HCT116 (cell line): ENCODE measurements around the gene TPSD1.

ENCODE experiments used
- CBX3 ChIP-seq: IDR thresholded peaks from 2 replicates; pipeline ENCODE4 v1.6.1; 2012; ENCODE audit warnings: low read depth
- CEBPB ChIP-seq: IDR thresholded peaks from 2 replicates; pipeline ENCODE4 v1.6.1; 2012; ENCODE audit warnings: low read depth
- EZH2 ChIP-seq: fragments of 200-600 bp; sonication (generic); IDR thresholded peaks from 2 replicates; pipeline ENCODE4 v1.6.1; 2017; ENCODE audit warnings: antibody characterized with exemption, mixed run types
- EZH2phosphoT487 ChIP-seq: fragments of 200-600 bp; IDR thresholded peaks from 2 replicates; pipeline ENCODE4 v1.6.1; 2018; ENCODE audit warnings: antibody characterized with exemption, borderline replicate concordance
- FOSL1 ChIP-seq: IDR thresholded peaks from 2 replicates; pipeline ENCODE4 v1.6.1; 2012; ENCODE audit warnings: low read depth
- JUND ChIP-seq: IDR thresholded peaks from 2 replicates; pipeline ENCODE4 v1.6.1; 2012
- POLR2A ChIP-seq: IDR thresholded peaks from 2 replicates; pipeline ENCODE4 v1.7.0; 2011; ENCODE audit warnings: borderline replicate concordance; ENCODE audit not compliant: insufficient read depth, insufficient read length; ENCODE audit errors: extremely low read depth
- POLR2AphosphoS5 ChIP-seq: IDR thresholded peaks from 2 replicates; pipeline ENCODE4 v1.6.1; 2011; ENCODE audit warnings: mild to moderate bottlenecking, low read depth, low read length, moderate library complexity
- RAD21 ChIP-seq: IDR thresholded peaks from 2 replicates; pipeline ENCODE4 v1.6.1; 2012; ENCODE audit warnings: low read depth, mild to moderate bottlenecking
- ZNF274 ChIP-seq: fragments of 200-500 bp; sonication (Bioruptor generic); IDR thresholded peaks from 2 replicates; pipeline ENCODE4 v1.6.1; 2014; ENCODE audit warnings: mild to moderate bottlenecking, low read depth, low read length, inconsistent platforms
- TF ChIP-seq, protein P1 (sequence below), 3 experiments: fragments of 200-600 bp in 1 of 3; sonication (generic) in 1 of 3; IDR thresholded peaks in 2 of 3; conservative IDR thresholded peaks in 1 of 3; 2 replicates each; pipeline ENCODE4 v1.5.1; 2012 to 2017; ENCODE audit warnings: low read depth in 2 of 3, low read length in 2 of 3, antibody characterized with exemption in 1 of 3, borderline replicate concordance in 1 of 3, control low read depth in 1 of 3, mild to moderate bottlenecking in 1 of 3, mixed read lengths in 1 of 3, mixed run types in 1 of 3, moderate library complexity in 1 of 3; ENCODE audit not compliant: insufficient read depth in 1 of 3
- TF ChIP-seq, protein P2 (sequence below): IDR thresholded peaks from 2 replicates; pipeline ENCODE4 v1.6.1; 2011; ENCODE audit warnings: mild to moderate bottlenecking, low read length, moderate library complexity; ENCODE audit not compliant: insufficient replicate concordance; ENCODE audit errors: extremely low read depth
- TF ChIP-seq, protein P3 (sequence below): IDR thresholded peaks from 2 replicates; pipeline ENCODE4 v1.6.1; 2012; ENCODE audit warnings: low read depth
- TF ChIP-seq, protein P4 (sequence below): IDR thresholded peaks from 2 replicates; pipeline ENCODE4 v1.6.1; 2012

- TF ChIP-seq EZH2, result no peak
- TF ChIP-seq, protein P1, sequence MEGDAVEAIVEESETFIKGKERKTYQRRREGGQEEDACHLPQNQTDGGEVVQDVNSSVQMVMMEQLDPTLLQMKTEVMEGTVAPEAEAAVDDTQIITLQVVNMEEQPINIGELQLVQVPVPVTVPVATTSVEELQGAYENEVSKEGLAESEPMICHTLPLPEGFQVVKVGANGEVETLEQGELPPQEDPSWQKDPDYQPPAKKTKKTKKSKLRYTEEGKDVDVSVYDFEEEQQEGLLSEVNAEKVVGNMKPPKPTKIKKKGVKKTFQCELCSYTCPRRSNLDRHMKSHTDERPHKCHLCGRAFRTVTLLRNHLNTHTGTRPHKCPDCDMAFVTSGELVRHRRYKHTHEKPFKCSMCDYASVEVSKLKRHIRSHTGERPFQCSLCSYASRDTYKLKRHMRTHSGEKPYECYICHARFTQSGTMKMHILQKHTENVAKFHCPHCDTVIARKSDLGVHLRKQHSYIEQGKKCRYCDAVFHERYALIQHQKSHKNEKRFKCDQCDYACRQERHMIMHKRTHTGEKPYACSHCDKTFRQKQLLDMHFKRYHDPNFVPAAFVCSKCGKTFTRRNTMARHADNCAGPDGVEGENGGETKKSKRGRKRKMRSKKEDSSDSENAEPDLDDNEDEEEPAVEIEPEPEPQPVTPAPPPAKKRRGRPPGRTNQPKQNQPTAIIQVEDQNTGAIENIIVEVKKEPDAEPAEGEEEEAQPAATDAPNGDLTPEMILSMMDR (IDR thresholded peaks at IDR 0.05 in 2 of 3, conservative IDR thresholded peaks at IDR 0.05 in 1 of 3; ENCODE audit: borderline replicate concordance in 1 of 3, insufficient read depth in 1 of 3, low read depth in 2 of 3, low read length in 2 of 3), result no peak
- no peak for TF ChIP-seq POLR2A
- TF ChIP-seq POLR2AphosphoS5, result no peak
- no peak for TF ChIP-seq JUND
- TF ChIP-seq CEBPB, result no peak
- TF ChIP-seq RAD21, result no peak
- TF ChIP-seq EZH2phosphoT487, result no peak
- TF ChIP-seq, protein P2, sequence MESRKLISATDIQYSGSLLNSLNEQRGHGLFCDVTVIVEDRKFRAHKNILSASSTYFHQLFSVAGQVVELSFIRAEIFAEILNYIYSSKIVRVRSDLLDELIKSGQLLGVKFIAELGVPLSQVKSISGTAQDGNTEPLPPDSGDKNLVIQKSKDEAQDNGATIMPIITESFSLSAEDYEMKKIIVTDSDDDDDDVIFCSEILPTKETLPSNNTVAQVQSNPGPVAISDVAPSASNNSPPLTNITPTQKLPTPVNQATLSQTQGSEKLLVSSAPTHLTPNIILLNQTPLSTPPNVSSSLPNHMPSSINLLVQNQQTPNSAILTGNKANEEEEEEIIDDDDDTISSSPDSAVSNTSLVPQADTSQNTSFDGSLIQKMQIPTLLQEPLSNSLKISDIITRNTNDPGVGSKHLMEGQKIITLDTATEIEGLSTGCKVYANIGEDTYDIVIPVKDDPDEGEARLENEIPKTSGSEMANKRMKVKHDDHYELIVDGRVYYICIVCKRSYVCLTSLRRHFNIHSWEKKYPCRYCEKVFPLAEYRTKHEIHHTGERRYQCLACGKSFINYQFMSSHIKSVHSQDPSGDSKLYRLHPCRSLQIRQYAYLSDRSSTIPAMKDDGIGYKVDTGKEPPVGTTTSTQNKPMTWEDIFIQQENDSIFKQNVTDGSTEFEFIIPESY, result no peak
- TF ChIP-seq ZNF274, result no peak
- TF ChIP-seq, protein P3, sequence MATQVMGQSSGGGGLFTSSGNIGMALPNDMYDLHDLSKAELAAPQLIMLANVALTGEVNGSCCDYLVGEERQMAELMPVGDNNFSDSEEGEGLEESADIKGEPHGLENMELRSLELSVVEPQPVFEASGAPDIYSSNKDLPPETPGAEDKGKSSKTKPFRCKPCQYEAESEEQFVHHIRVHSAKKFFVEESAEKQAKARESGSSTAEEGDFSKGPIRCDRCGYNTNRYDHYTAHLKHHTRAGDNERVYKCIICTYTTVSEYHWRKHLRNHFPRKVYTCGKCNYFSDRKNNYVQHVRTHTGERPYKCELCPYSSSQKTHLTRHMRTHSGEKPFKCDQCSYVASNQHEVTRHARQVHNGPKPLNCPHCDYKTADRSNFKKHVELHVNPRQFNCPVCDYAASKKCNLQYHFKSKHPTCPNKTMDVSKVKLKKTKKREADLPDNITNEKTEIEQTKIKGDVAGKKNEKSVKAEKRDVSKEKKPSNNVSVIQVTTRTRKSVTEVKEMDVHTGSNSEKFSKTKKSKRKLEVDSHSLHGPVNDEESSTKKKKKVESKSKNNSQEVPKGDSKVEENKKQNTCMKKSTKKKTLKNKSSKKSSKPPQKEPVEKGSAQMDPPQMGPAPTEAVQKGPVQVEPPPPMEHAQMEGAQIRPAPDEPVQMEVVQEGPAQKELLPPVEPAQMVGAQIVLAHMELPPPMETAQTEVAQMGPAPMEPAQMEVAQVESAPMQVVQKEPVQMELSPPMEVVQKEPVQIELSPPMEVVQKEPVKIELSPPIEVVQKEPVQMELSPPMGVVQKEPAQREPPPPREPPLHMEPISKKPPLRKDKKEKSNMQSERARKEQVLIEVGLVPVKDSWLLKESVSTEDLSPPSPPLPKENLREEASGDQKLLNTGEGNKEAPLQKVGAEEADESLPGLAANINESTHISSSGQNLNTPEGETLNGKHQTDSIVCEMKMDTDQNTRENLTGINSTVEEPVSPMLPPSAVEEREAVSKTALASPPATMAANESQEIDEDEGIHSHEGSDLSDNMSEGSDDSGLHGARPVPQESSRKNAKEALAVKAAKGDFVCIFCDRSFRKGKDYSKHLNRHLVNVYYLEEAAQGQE, result no peak
- no peak for TF ChIP-seq CBX3
- TF ChIP-seq, protein P4, sequence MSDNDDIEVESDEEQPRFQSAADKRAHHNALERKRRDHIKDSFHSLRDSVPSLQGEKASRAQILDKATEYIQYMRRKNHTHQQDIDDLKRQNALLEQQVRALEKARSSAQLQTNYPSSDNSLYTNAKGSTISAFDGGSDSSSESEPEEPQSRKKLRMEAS, result no peak
- no peak for TF ChIP-seq FOSL1
Observed at GRCh38 chr16:1216296-1216619, 39.6 kb upstream of the TPSD1 start.
